Common myeloid progenitor, CD34-positive (primary cell): Measurements from ENCODE around the gene DTX2.
"Not testable (repeated sequence)": the region's sequence is repeated elsewhere in the genome, so short reads cannot be mapped to it uniquely, and the experiment has no call there.

ENCODE experiments used
- CTCF ChIA-PET: fragments of 350-600 bp; sonication (Branson Sonifier 250); formaldehyde crosslinking; loops from one replicate; lab custom pipeline; 2021; ENCODE audit warnings: antibody characterized with exemption; lab: Charles Lee
- POLR2A ChIA-PET: fragments of 350-600 bp; sonication (Branson Sonifier 250); formaldehyde crosslinking; loops from one replicate; lab custom pipeline; 2021; ENCODE audit warnings: antibody characterized with exemption; lab: Charles Lee
- DNase-seq, 3 donors: peaks; one replicate each; pipeline versions ENCODE4 v3.0.0 to v3.0.0-alpha.2; 2013
- H3K27ac ChIP-seq, 2 experiments: 1 replicate in 1 of 2; 2 replicates in 1 of 2; pipeline ENCODE4 v1.7.0; 2013; ENCODE audit warnings: inconsistent platforms in 2 of 2, low read length in 2 of 2, mild to moderate bottlenecking in 2 of 2, low read depth in 1 of 2, moderate library complexity in 1 of 2; ENCODE audit not compliant: severe bottlenecking in 2 of 2, insufficient read depth in 1 of 2, poor library complexity in 1 of 2
- H3K27me3 ChIP-seq, 5 experiments: replicated peaks in 2 of 5; 1 replicate in 3 of 5; 2 replicates in 2 of 5; pipeline versions ENCODE4 v1.6.1 to v1.7.0; 2013; ENCODE audit warnings: low read length in 4 of 5, mild to moderate bottlenecking in 2 of 5, moderate library complexity in 2 of 5, inconsistent platforms in 1 of 5; ENCODE audit not compliant: insufficient read depth in 5 of 5, control insufficient read depth in 4 of 5
- H3K36me3 ChIP-seq, 4 experiments: 1 replicate in 2 of 4; 2 replicates in 2 of 4; pipeline versions ENCODE4 v1.6.1 to v1.7.0; 2013; ENCODE audit warnings: low read length in 3 of 4, control low read depth in 1 of 4, mild to moderate bottlenecking in 1 of 4; ENCODE audit not compliant: control insufficient read depth in 4 of 4, insufficient read depth in 4 of 4
- H3K4me1 ChIP-seq, 4 experiments: 1 replicate in 3 of 4; 2 replicates in 1 of 4; pipeline versions ENCODE4 v1.6.1 to v1.7.1; 2013; ENCODE audit warnings: low read length in 3 of 4, mild to moderate bottlenecking in 3 of 4, control low read depth in 1 of 4, inconsistent platforms in 1 of 4, moderate library complexity in 1 of 4; ENCODE audit not compliant: control insufficient read depth in 4 of 4, insufficient read depth in 4 of 4; ENCODE audit errors: control extremely low read depth in 1 of 4
- H3K4me3 ChIP-seq, 7 experiments: 1 replicate in 4 of 7; 2 replicates in 3 of 7; pipeline versions ENCODE4 v1.5.1 to v1.7.0; 2013; ENCODE audit warnings: mild to moderate bottlenecking in 7 of 7, low read length in 6 of 7, moderate library complexity in 6 of 7, inconsistent platforms in 2 of 7, low read depth in 2 of 7, control low read depth in 1 of 7; ENCODE audit not compliant: insufficient read depth in 4 of 7, control insufficient read depth in 1 of 7; ENCODE audit errors: extremely low read depth in 1 of 7
- H3K9me3 ChIP-seq, 5 experiments: 1 replicate in 4 of 5; 2 replicates in 1 of 5; pipeline versions ENCODE4 v1.6.1 to v1.7.1; 2013; ENCODE audit warnings: low read length in 4 of 5, mild to moderate bottlenecking in 2 of 5, inconsistent platforms in 1 of 5, low read depth in 1 of 5, moderate library complexity in 1 of 5; ENCODE audit not compliant: control insufficient read depth in 4 of 5, insufficient read depth in 2 of 5; ENCODE audit errors: control extremely low read depth in 1 of 5
- WGBS: methylation state at CpG from one replicate; pipeline ENCODE4 v1.1.5; 2013; ENCODE audit not compliant: insufficient coverage; 5-methylcytosine and 5-hydroxymethylcytosine counted together

The DTX2 gene

DNA sequence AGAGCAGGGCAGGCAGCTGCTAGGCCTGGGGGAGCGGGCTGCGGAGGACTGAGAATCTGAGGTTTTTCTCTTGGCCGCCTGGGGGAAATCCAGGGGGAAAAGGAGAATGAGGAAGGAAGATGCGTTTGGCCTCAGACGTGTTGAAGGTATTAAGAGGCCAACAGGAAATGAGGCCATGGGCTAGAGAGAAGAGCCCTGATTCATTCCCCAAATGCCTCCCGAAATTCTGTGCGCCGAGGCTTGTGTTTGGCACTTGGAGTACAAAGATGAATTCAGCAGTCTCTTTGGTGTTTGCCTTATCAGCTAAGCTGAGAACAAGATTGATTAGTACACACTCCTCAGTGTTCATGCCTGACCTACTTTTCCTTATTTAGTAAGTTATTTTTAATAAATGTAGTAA, 4.4 kb downstream of the DTX2 start:
- DNase-seq, POLR2A ChIA-PET, H3K4me1 ChIP-seq, H3K4me3 ChIP-seq, H3K9me3 ChIP-seq, H3K36me3 ChIP-seq, H3K27ac ChIP-seq, H3K27me3 ChIP-seq, CTCF ChIA-PET: not testable (repeated sequence)
- no CpG with 5 or more reads among the region's 8 CpGs for whole genome bisulfite sequencing

DNA sequence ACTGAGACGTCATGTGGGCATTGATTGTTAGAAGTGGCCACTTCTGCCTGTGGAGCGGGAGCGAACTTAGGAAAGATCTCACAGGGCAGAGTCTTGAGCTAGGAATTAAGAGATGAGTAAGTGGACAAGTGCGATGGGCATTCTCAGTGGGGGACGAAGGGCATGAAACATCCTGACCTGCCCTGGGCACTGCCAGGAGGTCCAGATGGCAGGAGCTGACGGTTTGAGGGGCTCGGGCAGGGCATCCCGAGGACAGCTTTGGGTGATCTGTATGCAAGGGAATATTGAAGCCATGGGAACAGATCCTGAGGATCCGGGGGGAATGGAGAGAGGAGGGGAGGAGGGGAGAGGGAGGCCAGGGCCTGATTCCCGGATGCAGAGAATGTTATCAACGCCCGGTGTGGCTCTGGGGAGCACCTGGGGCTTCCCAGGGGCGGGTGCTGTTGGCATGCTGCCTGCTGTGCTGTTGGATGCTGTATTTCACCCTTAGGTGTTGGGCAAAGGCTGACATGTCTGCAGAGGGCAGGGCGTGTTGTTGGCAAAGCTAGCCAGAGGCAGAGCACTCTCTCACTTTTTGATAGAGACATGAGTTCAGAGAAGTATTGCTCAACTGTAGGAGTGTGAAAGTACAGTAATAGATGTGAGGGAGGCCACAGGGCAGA, 6.4 kb downstream of the DTX2 start:
- H3K4me3 ChIP-seq, H3K4me1 ChIP-seq, CTCF ChIA-PET, H3K9me3 ChIP-seq, H3K27me3 ChIP-seq, DNase-seq, H3K36me3 ChIP-seq, POLR2A ChIA-PET, H3K27ac ChIP-seq: not testable (repeated sequence)
- WGBS: 60% methylated on average over 3 of the region's 14 CpGs

DNA sequence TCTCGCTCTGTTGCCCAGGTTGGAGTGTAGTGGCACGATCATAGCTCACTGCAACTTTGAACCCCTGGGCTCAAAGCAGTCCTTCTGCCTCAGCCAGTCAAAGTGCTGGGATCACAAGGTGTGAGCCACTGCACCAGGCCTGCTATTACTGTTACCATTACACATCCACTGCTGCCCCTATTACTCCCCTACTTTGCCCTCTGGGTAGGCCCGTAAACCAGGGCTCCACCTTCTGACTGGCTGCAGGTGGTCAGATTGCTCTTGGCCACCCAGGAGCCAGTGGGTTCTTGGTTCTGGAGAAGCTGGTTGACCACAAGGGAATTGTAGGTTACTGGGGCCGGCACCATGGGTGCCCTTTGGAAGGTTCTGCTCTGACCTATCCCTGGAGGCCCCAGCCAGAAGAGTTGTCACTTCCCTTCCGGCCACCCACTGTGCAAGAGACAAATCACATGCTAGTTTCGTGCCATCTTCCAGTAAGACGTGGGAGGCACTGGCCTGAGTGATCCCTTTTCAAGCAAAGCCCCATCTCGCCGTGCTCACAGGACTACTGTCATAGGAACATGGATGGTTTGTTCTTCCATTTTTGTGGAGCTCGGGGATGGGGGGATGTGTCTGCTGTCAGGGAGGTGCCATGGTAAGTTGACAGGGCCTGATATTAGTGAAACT, 10.2 kb downstream of the DTX2 start:
- H3K9me3 ChIP-seq, H3K27ac ChIP-seq, H3K27me3 ChIP-seq, H3K4me3 ChIP-seq, POLR2A ChIA-PET, CTCF ChIA-PET, H3K4me1 ChIP-seq, H3K36me3 ChIP-seq, DNase-seq: not testable (repeated sequence)
- 100% methylated on average over 1 of the region's 10 CpGs for WGBS

GRCh38 chr7:76473097-76473496, 11.6 kb downstream of the DTX2 start:
- H3K27me3 ChIP-seq, H3K4me3 ChIP-seq, H3K4me1 ChIP-seq, DNase-seq, H3K27ac ChIP-seq, CTCF ChIA-PET, POLR2A ChIA-PET, H3K36me3 ChIP-seq, H3K9me3 ChIP-seq: not testable (repeated sequence)
- no CpG with 5 or more reads among the region's 6 CpGs for WGBS

DNA sequence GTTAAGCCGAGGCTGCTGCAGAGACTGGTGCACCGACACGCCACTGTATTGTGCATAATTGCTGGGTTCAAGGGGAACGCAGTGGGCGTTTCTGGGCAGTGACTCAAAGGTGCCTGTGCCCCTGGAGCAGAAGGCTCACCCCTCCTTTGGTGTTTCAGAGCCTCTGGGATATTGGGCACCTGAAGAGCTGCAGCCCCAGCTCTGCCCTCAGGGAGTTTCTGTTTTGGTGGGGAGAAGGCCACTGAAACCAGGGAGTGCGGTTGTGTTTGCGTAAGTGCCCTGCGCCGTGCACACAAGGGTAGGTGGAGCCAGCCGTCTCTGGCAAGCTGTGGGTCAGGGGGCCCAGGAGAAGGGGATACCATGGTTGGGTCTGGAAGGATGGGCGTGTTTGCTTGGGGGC, 14.8 kb downstream of the DTX2 start:
- DNase-seq, POLR2A ChIA-PET, CTCF ChIA-PET, H3K4me3 ChIP-seq, H3K27ac ChIP-seq, H3K36me3 ChIP-seq, H3K4me1 ChIP-seq, H3K9me3 ChIP-seq, H3K27me3 ChIP-seq: not testable (repeated sequence)
- WGBS: no CpG with 5 or more reads among the region's 11 CpGs

- CTCF ChIA-PET, POLR2A ChIA-PET, H3K4me3 ChIP-seq, H3K27ac ChIP-seq, DNase-seq, H3K27me3 ChIP-seq, H3K4me1 ChIP-seq, H3K36me3 ChIP-seq, H3K9me3 ChIP-seq: not testable (repeated sequence)
- no CpG with 5 or more reads among the region's 24 CpGs for WGBS
Observed at GRCh38 chr7:76476742-76477474, 15.4 kb downstream of the DTX2 start.

DNA sequence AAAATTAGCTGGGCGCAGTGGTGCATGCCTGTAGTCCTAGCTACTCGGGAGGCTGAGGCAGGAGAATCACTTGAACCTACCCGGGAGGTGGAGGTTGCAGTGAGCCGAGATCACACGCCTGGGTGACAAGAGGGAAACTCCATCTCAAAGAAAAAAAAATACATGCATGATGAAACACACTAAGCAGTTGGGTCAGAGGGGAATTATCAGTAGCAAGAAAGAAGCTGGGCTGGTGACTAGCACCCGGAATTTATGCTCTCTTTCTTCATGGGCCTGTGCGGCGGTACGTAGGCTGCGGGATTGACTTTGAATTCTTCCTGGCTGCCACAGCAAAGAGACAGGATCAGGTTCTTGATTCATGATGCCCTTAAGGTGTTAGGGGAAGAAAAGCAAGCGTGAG, 18.1 kb downstream of the DTX2 start:
- POLR2A ChIA-PET, CTCF ChIA-PET, H3K4me1 ChIP-seq, H3K27ac ChIP-seq, H3K36me3 ChIP-seq, DNase-seq, H3K4me3 ChIP-seq, H3K27me3 ChIP-seq, H3K9me3 ChIP-seq: not testable (repeated sequence)
- no CpG with 5 or more reads among the region's 11 CpGs for WGBS
